ENCODE results near the gene SPO11. TPM values are rescaled to one million over a fixed set of nuclear protein-coding genes. Genes with fewer than 3 reads are reported as not detected.

The SPO11 gene
- polyA plus RNA-seq, 1 donor: not detected

GRCh38 chr20:57353351-57353750, 23.7 kb downstream of the SPO11 start:
- no peak overlapping the region for H3K4me3 ChIP-seq (ENCODE audit: low read length)
- H3K27ac ChIP-seq (ENCODE audit: low read length): no peak overlapping the region
- DNase-seq: no peak
- 96% methylated on average over 7 of the region's 9 CpGs for WGBS (ENCODE audit: insufficient coverage, low lambda C conversion rate)
- peaks cover 38% of the 10 kb centered on the region for H3K36me3 ChIP-seq (ENCODE audit: control insufficient read depth, insufficient read depth, low read length)
- no peaks in the 10 kb centered on the region for H3K9me3 ChIP-seq (ENCODE audit: control insufficient read depth, low read depth, low read length)
- H3K27me3 ChIP-seq (ENCODE audit: control insufficient read depth, insufficient read depth, low read length): peaks cover 2% of the 10 kb centered on the region
- H3K4me1 ChIP-seq (ENCODE audit: control insufficient read depth, insufficient read depth, low read length): peaks cover 8% of the 10 kb centered on the region

DNA sequence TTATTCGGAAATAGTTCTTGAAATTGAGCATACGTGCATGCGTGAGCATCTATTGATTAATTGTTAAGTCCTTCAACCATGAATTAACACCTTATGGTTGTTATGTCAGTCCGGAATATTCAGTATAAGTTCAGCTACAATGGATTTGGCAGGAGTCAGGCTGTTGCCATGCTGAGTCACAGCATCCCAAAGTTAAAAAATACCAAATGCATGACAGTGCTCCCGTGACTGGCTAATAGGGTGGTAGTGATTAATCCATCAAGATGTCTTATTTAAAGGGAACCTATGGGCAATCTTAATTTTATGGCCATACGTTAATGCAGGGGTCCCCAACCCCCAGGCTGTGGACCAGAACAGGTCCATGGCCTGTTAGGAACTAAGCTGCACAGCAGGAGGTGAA, 31.9 kb downstream of the SPO11 start:
- Histone ChIP-seq H3K9me3 (ENCODE audit: control insufficient read depth, low read depth, low read length) (no peaks in the 10 kb centered on the region), H3K27ac (ENCODE audit: low read length) (no peak overlapping the region), H3K4me1 (ENCODE audit: control insufficient read depth, insufficient read depth, low read length) (no peaks in the 10 kb centered on the region), H3K27me3 (ENCODE audit: control insufficient read depth, insufficient read depth, low read length) (no peaks in the 10 kb centered on the region), H3K4me3 (ENCODE audit: low read length) (no peak overlapping the region), H3K36me3 (ENCODE audit: control insufficient read depth, insufficient read depth, low read length) (peaks cover 44% of the 10 kb centered on the region)
- DNase-seq: no peak
- no CpG with 5 or more reads among the region's 6 CpGs for WGBS (ENCODE audit: insufficient coverage, low lambda C conversion rate)

DNA sequence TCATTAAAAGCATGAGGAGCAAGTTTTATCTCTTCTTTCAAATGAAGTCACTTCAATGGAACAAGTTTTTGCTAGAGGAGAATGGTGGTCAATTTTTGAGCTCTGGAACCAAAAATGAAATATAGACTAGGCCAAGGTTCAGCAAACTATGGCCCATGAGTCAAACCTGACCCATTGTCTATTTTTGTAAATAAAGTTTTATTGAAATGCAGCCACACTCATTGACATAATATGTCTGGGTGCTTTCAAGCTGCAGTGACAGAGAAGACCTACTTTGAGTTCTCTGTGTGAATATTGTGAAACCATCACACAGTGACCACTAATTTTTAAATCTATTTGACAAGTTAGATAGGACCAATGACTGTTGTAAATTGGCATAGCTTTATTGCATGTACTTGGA, 34.8 kb downstream of the SPO11 start:
- Histone ChIP-seq H3K9me3 (ENCODE audit: control insufficient read depth, low read depth, low read length) (no peaks in the 10 kb centered on the region), H3K36me3 (ENCODE audit: control insufficient read depth, insufficient read depth, low read length) (peaks cover 62% of the 10 kb centered on the region), H3K4me1 (ENCODE audit: control insufficient read depth, insufficient read depth, low read length) (no peaks in the 10 kb centered on the region), H3K4me3 (ENCODE audit: low read length) (no peak overlapping the region), H3K27me3 (ENCODE audit: control insufficient read depth, insufficient read depth, low read length) (no peaks in the 10 kb centered on the region), H3K27ac (ENCODE audit: low read length) (no peak overlapping the region)
- no peak for DNase-seq

DNA sequence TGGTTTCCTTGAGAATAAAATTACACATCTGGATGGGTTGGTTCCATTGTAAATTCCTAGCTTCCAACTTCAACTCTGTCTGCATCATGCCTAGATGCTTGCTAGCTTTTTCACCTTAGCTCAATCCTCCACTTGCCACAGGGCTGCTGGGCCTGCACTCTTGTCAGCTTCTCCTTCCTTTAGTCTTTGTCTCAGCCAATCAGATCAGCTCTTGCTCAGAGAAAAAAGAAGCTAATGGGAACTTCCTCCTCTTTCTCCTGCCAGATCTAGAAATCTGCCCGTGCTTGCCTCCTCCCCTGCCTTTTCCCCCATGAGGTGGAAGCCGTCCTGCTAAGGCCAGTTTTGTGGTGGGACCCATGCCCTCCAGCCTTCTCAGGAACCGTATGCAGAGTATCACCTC, 40.0 kb downstream of the SPO11 start:
- peaks cover 88% of the 10 kb centered on the region for H3K36me3 ChIP-seq (ENCODE audit: control insufficient read depth, insufficient read depth, low read length)
- no peak overlapping the region for H3K27ac ChIP-seq (ENCODE audit: low read length)
- no peak overlapping the region for H3K4me3 ChIP-seq (ENCODE audit: low read length)
- no peak for DNase-seq
- no peaks in the 10 kb centered on the region for H3K9me3 ChIP-seq (ENCODE audit: control insufficient read depth, low read depth, low read length)
- WGBS (ENCODE audit: insufficient coverage, low lambda C conversion rate): no CpG with 5 or more reads among the region's 3 CpGs
- H3K27me3 ChIP-seq (ENCODE audit: control insufficient read depth, insufficient read depth, low read length): no peaks in the 10 kb centered on the region
- no peaks in the 10 kb centered on the region for H3K4me1 ChIP-seq (ENCODE audit: control insufficient read depth, insufficient read depth, low read length)

DNA sequence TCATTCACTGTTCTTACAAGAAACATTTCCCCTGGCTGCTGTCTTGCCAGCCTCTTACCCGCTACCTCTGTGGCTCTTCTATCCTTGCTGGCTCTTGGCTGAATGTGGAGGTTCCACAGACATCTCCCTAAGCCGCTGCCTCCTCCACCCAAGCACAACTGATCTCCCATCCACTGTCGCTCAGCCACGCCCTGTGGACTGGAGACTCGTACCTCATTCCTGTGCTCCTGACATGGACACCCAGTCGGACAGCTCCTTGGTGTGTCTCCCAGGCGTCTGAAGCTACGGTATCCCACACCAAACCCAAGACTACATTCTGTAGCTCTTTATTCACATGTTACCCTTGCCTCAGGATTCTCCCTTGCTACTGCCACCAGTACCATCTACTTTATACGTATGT, 40.7 kb downstream of the SPO11 start:
- Histone ChIP-seq H3K4me3 (ENCODE audit: low read length) (no peak overlapping the region), H3K27me3 (ENCODE audit: control insufficient read depth, insufficient read depth, low read length) (no peaks in the 10 kb centered on the region), H3K9me3 (ENCODE audit: control insufficient read depth, low read depth, low read length) (no peaks in the 10 kb centered on the region), H3K27ac (ENCODE audit: low read length) (no peak overlapping the region), H3K36me3 (ENCODE audit: control insufficient read depth, insufficient read depth, low read length) (peaks cover 92% of the 10 kb centered on the region), H3K4me1 (ENCODE audit: control insufficient read depth, insufficient read depth, low read length) (no peaks in the 10 kb centered on the region)
- WGBS (ENCODE audit: insufficient coverage, low lambda C conversion rate): no CpG with 5 or more reads among the region's 9 CpGs
- no peak for DNase-seq

DNA sequence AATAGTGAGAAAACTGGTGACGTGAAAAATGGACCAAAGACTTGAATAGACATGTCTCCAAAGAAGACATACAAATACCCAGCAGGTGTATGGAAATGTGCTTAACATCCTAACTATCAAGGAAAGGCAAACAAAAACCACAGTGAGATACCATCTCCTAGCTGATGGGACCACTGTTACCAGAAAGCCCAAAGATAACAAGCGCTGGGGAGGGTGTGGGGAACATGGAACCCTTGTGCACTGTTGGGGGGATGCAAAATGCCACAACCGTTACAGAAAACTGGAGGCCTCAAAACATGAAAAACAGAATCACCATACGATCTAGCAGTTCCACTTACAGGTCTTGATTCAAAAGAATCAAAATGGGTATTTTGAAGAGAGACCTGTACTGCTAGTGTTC, 41.8 kb downstream of the SPO11 start:
- H3K36me3 ChIP-seq (ENCODE audit: control insufficient read depth, insufficient read depth, low read length): peaks cover 93% of the 10 kb centered on the region
- H3K9me3 ChIP-seq (ENCODE audit: control insufficient read depth, low read depth, low read length): no peaks in the 10 kb centered on the region
- no peaks in the 10 kb centered on the region for H3K27me3 ChIP-seq (ENCODE audit: control insufficient read depth, insufficient read depth, low read length)
- H3K27ac ChIP-seq (ENCODE audit: low read length): no peak overlapping the region
- no CpG with 5 or more reads among the region's 4 CpGs for WGBS (ENCODE audit: insufficient coverage, low lambda C conversion rate)
- no peak overlapping the region for H3K4me3 ChIP-seq (ENCODE audit: low read length)
- no peak for DNase-seq
- H3K4me1 ChIP-seq (ENCODE audit: control insufficient read depth, insufficient read depth, low read length): no peaks in the 10 kb centered on the region

DNA sequence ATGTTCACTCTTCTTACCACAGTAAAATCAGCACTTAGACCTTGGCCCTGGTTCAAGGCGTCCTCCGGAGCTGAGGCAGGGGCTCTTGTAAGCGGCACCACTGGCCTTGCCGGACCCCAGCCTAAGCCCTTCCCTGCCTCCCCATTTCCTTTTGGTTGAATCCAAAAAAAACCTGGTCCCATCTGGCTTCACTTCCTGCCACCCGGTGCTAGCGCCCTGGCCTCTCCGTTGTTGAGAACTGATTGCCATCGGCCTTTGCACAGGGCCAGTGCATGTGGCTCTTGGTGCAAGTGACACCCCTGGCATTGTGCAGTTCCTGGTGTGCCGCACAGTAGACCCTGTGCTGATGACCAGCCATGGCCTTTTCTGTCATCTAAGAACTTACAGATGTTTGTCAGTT, 42.6 kb downstream of the SPO11 start:
- H3K9me3 ChIP-seq (ENCODE audit: control insufficient read depth, low read depth, low read length): no peaks in the 10 kb centered on the region
- WGBS (ENCODE audit: insufficient coverage, low lambda C conversion rate): no CpG with 5 or more reads among the region's 9 CpGs
- no peaks in the 10 kb centered on the region for H3K27me3 ChIP-seq (ENCODE audit: control insufficient read depth, insufficient read depth, low read length)
- no peak overlapping the region for H3K4me3 ChIP-seq (ENCODE audit: low read length)
- H3K36me3 ChIP-seq (ENCODE audit: control insufficient read depth, insufficient read depth, low read length): peaks cover 91% of the 10 kb centered on the region
- DNase-seq: no peak
- no peaks in the 10 kb centered on the region for H3K4me1 ChIP-seq (ENCODE audit: control insufficient read depth, insufficient read depth, low read length)
- H3K27ac ChIP-seq (ENCODE audit: low read length): no peak overlapping the region

- no peak for DNase-seq
- H3K27me3 ChIP-seq (ENCODE audit: control insufficient read depth, insufficient read depth, low read length): no peaks in the 10 kb centered on the region
- H3K36me3 ChIP-seq (ENCODE audit: control insufficient read depth, insufficient read depth, low read length): peaks cover 91% of the 10 kb centered on the region
- H3K4me1 ChIP-seq (ENCODE audit: control insufficient read depth, insufficient read depth, low read length): no peaks in the 10 kb centered on the region
- no peaks in the 10 kb centered on the region for H3K9me3 ChIP-seq (ENCODE audit: control insufficient read depth, low read depth, low read length)
- no peak overlapping the region for H3K27ac ChIP-seq (ENCODE audit: low read length)
- no CpG with 5 or more reads among the region's 25 CpGs for WGBS (ENCODE audit: insufficient coverage, low lambda C conversion rate)
- H3K4me3 ChIP-seq (ENCODE audit: low read length): no peak overlapping the region
Measured at GRCh38 chr20:57372581-57373350, 43.2 kb downstream of the SPO11 start.

DNA sequence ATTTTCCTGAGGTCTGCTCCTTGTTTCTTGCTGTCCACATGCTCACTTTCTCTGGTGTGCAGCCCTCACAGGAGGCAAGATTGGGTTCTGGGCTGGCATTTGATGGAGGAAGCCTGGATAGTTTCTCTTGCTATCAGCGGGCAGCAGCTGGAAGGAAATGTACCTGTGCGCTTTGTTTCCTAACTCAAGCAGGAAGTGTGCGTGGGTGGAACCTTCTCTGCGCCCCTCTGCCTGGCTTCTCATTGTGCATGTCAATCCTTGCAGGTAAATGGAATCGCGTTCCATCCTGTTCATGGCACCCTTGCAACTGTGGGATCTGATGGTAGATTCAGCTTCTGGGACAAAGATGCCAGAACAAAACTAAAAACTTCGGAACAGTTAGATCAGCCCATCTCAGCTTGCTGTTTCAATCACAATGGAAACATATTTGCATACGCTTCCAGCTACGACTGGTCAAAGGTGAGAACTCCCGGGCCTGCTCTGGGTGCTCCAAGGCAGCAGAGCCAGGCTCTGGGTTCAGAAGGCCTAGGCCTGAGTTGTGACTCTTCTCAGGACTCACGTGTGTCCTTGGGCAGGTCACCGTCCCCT, 44.8 kb downstream of the SPO11 start:
- Histone ChIP-seq H3K4me1 (ENCODE audit: control insufficient read depth, insufficient read depth, low read length) (no peaks in the 10 kb centered on the region), H3K27ac (ENCODE audit: low read length) (no peak overlapping the region), H3K9me3 (ENCODE audit: control insufficient read depth, low read depth, low read length) (no peaks in the 10 kb centered on the region), H3K27me3 (ENCODE audit: control insufficient read depth, insufficient read depth, low read length) (no peaks in the 10 kb centered on the region), H3K4me3 (ENCODE audit: low read length) (no peak overlapping the region), H3K36me3 (ENCODE audit: control insufficient read depth, insufficient read depth, low read length) (peaks cover 89% of the 10 kb centered on the region)
- WGBS (ENCODE audit: insufficient coverage, low lambda C conversion rate): 80% methylated on average over 3 of the region's 12 CpGs
- DNase-seq: no peak

- H3K4me3 ChIP-seq (ENCODE audit: low read length): no peak overlapping the region
- DNase-seq: no peak
- peaks cover 84% of the 10 kb centered on the region for H3K36me3 ChIP-seq (ENCODE audit: control insufficient read depth, insufficient read depth, low read length)
Measured at GRCh38 chr20:57374931-57375651, 45.5 kb downstream of the SPO11 start.

More at GRCh38 chr20:57374931-57375651, 45.5 kb downstream of the SPO11 start:
- 93% methylated on average over 3 of the region's 14 CpGs for WGBS (ENCODE audit: insufficient coverage, low lambda C conversion rate)
- H3K9me3 ChIP-seq (ENCODE audit: control insufficient read depth, low read depth, low read length): no peaks in the 10 kb centered on the region
- H3K27me3 ChIP-seq (ENCODE audit: control insufficient read depth, insufficient read depth, low read length): no peaks in the 10 kb centered on the region
- H3K27ac ChIP-seq (ENCODE audit: low read length): no peak overlapping the region
- no peaks in the 10 kb centered on the region for H3K4me1 ChIP-seq (ENCODE audit: control insufficient read depth, insufficient read depth, low read length)

Data from large intestine (tissue), 3 donors.